Measurements from ENCODE around the gene ACTR6. TPM values are rescaled to one million over a fixed set of nuclear protein-coding genes. Genes with fewer than 3 reads are reported as not detected.
"Not testable (repeated sequence)": the region's sequence is repeated elsewhere in the genome, so short reads cannot be mapped to it uniquely, and the experiment has no call there.

The ACTR6 gene
- total RNA-seq, 1 donor from 2014 or later: 13.7 TPM

- DNase-seq (ENCODE audit: low read depth): peak; percentile 87
- no peaks in the 10 kb centered on the region for H3K27me3 ChIP-seq (ENCODE audit: control insufficient read depth, insufficient read depth, low read length)
Measured at GRCh38 chr12:100229876-100230275, 29.3 kb downstream of the ACTR6 start.

GRCh38 chr12:100231873-100232272, 31.3 kb downstream of the ACTR6 start:
- not testable (repeated sequence) for H3K27me3 ChIP-seq (ENCODE audit: control insufficient read depth, insufficient read depth, low read length); H3K4me3 ChIP-seq (ENCODE audit: low read depth, low read length); H3K36me3 ChIP-seq (ENCODE audit: control insufficient read depth, insufficient read depth, low read length); FAIRE-seq
- DNase-seq (ENCODE audit: low read depth): peak; percentile 85

More at GRCh38 chr12:100229876-100230275, 29.3 kb downstream of the ACTR6 start:
- Histone ChIP-seq H3K4me3 (ENCODE audit: low read depth, low read length) (no peak overlapping the region), H3K36me3 (ENCODE audit: control insufficient read depth, insufficient read depth, low read length) (no peaks in the 10 kb centered on the region)
- no peak for TF ChIP-seq CTCF (IDR thresholded peaks at IDR 0.05; ENCODE audit: insufficient read depth, low read length, severe bottlenecking)
- no peak for FAIRE-seq

GRCh38 chr12:100234166-100234565, 33.6 kb downstream of the ACTR6 start:
- DNase-seq (ENCODE audit: low read depth): peak; percentile 70
- FAIRE-seq: no peak
- no peak for TF ChIP-seq CTCF (IDR thresholded peaks at IDR 0.05; ENCODE audit: insufficient read depth, low read length, severe bottlenecking)
- no peaks in the 10 kb centered on the region for H3K27me3 ChIP-seq (ENCODE audit: control insufficient read depth, insufficient read depth, low read length)
- H3K4me3 ChIP-seq (ENCODE audit: low read depth, low read length): no peak overlapping the region
- H3K36me3 ChIP-seq (ENCODE audit: control insufficient read depth, insufficient read depth, low read length): no peaks in the 10 kb centered on the region

- no peaks in the 10 kb centered on the region for H3K27me3 ChIP-seq (ENCODE audit: control insufficient read depth, insufficient read depth, low read length)
- FAIRE-seq: no peak
- peak; percentile 59 for DNase-seq (ENCODE audit: low read depth)
- peak; percentile 47 for TF ChIP-seq CTCF (IDR thresholded peaks at IDR 0.05; ENCODE audit: insufficient read depth, low read length, severe bottlenecking)
- H3K36me3 ChIP-seq (ENCODE audit: control insufficient read depth, insufficient read depth, low read length): no peaks in the 10 kb centered on the region
- H3K4me3 ChIP-seq (ENCODE audit: low read depth, low read length): no peak overlapping the region
Measured at GRCh38 chr12:100234591-100235304, 34.1 kb downstream of the ACTR6 start.

GRCh38 chr12:100238801-100239200, 38.2 kb downstream of the ACTR6 start:
- Histone ChIP-seq H3K36me3 (ENCODE audit: control insufficient read depth, insufficient read depth, low read length) (no peaks in the 10 kb centered on the region), H3K4me3 (ENCODE audit: low read depth, low read length) (no peak overlapping the region), H3K27me3 (ENCODE audit: control insufficient read depth, insufficient read depth, low read length) (no peaks in the 10 kb centered on the region)
- no peak for DNase-seq (ENCODE audit: low read depth)
- FAIRE-seq: no peak
- TF ChIP-seq CTCF (IDR thresholded peaks at IDR 0.05; ENCODE audit: insufficient read depth, low read length, severe bottlenecking): no peak

- FAIRE-seq: no peak
Measured at GRCh38 chr12:100239589-100239988, 39.0 kb downstream of the ACTR6 start.

More at GRCh38 chr12:100239589-100239988, 39.0 kb downstream of the ACTR6 start:
- no peaks in the 10 kb centered on the region for H3K36me3 ChIP-seq (ENCODE audit: control insufficient read depth, insufficient read depth, low read length)
- no peak for DNase-seq (ENCODE audit: low read depth)
- no peak overlapping the region for H3K4me3 ChIP-seq (ENCODE audit: low read depth, low read length)
- no peaks in the 10 kb centered on the region for H3K27me3 ChIP-seq (ENCODE audit: control insufficient read depth, insufficient read depth, low read length)
- TF ChIP-seq CTCF (IDR thresholded peaks at IDR 0.05; ENCODE audit: insufficient read depth, low read length, severe bottlenecking): no peak
